MM.1S (cell line): ENCODE measurements around the gene ENG.

Experiments
- DNase-seq: peaks from one replicate; pipeline ENCODE4 v3.0.0-alpha.2; 2015
- H2AFZ ChIP-seq: fragments of 300-600 bp; sonication (generic); 2 replicates; pipeline ENCODE4 v1.6.0; 2016; ENCODE audit warnings: antibody characterized with exemption, low read length
- H3F3A ChIP-seq: fragments of 300-600 bp; sonication (generic); 2 replicates; pipeline ENCODE4 v1.6.1; 2016; ENCODE audit warnings: mild to moderate bottlenecking, antibody characterized with exemption, low read length, moderate library complexity, mixed read lengths; ENCODE audit not compliant: insufficient read depth
- H3K27ac ChIP-seq: fragments of 300-600 bp; sonication (generic); 2 replicates; pipeline ENCODE4 v1.5.1; 2016; ENCODE audit warnings: mild to moderate bottlenecking, low read length
- H3K27me3 ChIP-seq: fragments of 300-600 bp; sonication (generic); replicated peaks from 2 replicates; pipeline ENCODE4 v1.6.0; 2016; ENCODE audit warnings: low read length; ENCODE audit not compliant: insufficient read depth
- H3K36me3 ChIP-seq: fragments of 300-600 bp; sonication (generic); replicated peaks from 2 replicates; pipeline ENCODE4 v1.6.1; 2016; ENCODE audit warnings: mild to moderate bottlenecking, low read length, mixed read lengths; ENCODE audit not compliant: insufficient read depth
- H3K4me1 ChIP-seq: fragments of 300-600 bp; sonication (generic); 2 replicates; pipeline ENCODE4 v1.6.1; 2016; ENCODE audit warnings: low read length, mixed read lengths
- H3K4me2 ChIP-seq: fragments of 300-600 bp; sonication (generic); 2 replicates; pipeline ENCODE4 v1.6.0; 2016; ENCODE audit warnings: low read depth, low read length
- H3K4me3 ChIP-seq: fragments of 300-600 bp; sonication (generic); 2 replicates; pipeline ENCODE4 v1.5.1; 2016; ENCODE audit warnings: low read length, mixed read lengths
- H3K79me2 ChIP-seq: fragments of 300-600 bp; sonication (generic); 2 replicates; pipeline ENCODE4 v1.6.1; 2016; ENCODE audit warnings: mixed run types, low read length, mixed read lengths
- H3K9ac ChIP-seq: fragments of 300-600 bp; sonication (generic); 2 replicates; pipeline ENCODE4 v1.6.1; 2016; ENCODE audit warnings: low read length, mixed read lengths
- H3K9me2 ChIP-seq: fragments of 300-600 bp; sonication (generic); replicated peaks from 2 replicates; pipeline ENCODE4 v1.6.1; 2016; ENCODE audit warnings: mild to moderate bottlenecking, low read length, mixed read lengths; ENCODE audit not compliant: insufficient read depth
- H3K9me3 ChIP-seq: fragments of 300-600 bp; sonication (generic); replicated peaks from 2 replicates; pipeline ENCODE4 v1.6.1; 2016; ENCODE audit warnings: mild to moderate bottlenecking, low read length, mixed read lengths; ENCODE audit not compliant: insufficient read depth
- H4K20me1 ChIP-seq: fragments of 300-600 bp; sonication (generic); 2 replicates; pipeline ENCODE4 v1.6.1; 2016; ENCODE audit warnings: mild to moderate bottlenecking, low read length, moderate library complexity, mixed read lengths; ENCODE audit not compliant: insufficient read depth
- EZH2 ChIP-seq: fragments of 300-600 bp; sonication (generic); optimal IDR thresholded peaks from 2 replicates; pipeline ENCODE3; 2017; ENCODE audit warnings: low read depth, mild to moderate bottlenecking, antibody characterized with exemption, low read length, mixed read lengths
- EZH2phosphoT487 ChIP-seq: fragments of 300-600 bp; sonication (generic); IDR thresholded peaks from 2 replicates; pipeline ENCODE4 v1.6.1; 2018; ENCODE audit warnings: antibody characterized with exemption, low read length
- TF ChIP-seq, protein P1 (sequence below): fragments of 300-600 bp; sonication (generic); IDR thresholded peaks from 2 replicates; pipeline ENCODE4 v1.5.1; 2016; ENCODE audit warnings: antibody characterized with exemption, low read length, mixed read lengths

Gene ENG

DNA sequence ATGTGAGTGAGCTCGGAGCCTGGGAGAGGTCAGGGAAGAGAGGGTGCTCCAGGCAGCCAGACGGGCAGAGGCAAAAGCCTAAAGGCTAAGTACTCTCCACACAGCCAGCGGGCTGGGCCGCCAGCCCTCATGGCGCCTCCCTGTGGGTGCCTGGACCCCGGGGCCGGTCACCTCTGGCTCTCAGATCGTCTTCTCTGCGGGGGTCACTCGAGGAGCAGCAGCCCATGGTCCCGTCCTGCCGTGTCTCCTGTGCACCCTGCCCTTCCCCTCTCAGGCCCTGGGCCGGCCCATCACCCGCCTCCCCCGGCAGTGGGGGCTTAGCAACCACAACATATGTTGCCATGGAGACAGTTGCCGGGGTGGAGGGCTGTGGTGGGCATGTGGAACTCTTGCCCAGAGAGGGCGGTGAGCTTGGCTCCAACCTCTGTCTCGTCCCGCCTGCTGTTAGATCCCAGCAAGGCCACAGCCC lies 18.8 kb upstream of the ENG start:
- Histone ChIP-seq H4K20me1 (no peaks in the 10 kb centered on the region), H3K27me3 (no peaks in the 10 kb centered on the region), H3K79me2 (no peaks in the 10 kb centered on the region), H3K4me1 (no peaks in the 10 kb centered on the region), H3F3A (no peaks in the 10 kb centered on the region), H3K9me3 (no peaks in the 10 kb centered on the region), H3K9ac (no peak overlapping the region), H3K9me2 (no peaks in the 10 kb centered on the region), H2AFZ (no peak overlapping the region), H3K36me3 (no peaks in the 10 kb centered on the region), H3K4me3 (no peak overlapping the region), H3K27ac (no peak overlapping the region), H3K4me2 (no peak overlapping the region)
- no peak for DNase-seq
- TF ChIP-seq EZH2phosphoT487, result no peak
- TF ChIP-seq EZH2, result no peak
- TF ChIP-seq, protein P1, sequence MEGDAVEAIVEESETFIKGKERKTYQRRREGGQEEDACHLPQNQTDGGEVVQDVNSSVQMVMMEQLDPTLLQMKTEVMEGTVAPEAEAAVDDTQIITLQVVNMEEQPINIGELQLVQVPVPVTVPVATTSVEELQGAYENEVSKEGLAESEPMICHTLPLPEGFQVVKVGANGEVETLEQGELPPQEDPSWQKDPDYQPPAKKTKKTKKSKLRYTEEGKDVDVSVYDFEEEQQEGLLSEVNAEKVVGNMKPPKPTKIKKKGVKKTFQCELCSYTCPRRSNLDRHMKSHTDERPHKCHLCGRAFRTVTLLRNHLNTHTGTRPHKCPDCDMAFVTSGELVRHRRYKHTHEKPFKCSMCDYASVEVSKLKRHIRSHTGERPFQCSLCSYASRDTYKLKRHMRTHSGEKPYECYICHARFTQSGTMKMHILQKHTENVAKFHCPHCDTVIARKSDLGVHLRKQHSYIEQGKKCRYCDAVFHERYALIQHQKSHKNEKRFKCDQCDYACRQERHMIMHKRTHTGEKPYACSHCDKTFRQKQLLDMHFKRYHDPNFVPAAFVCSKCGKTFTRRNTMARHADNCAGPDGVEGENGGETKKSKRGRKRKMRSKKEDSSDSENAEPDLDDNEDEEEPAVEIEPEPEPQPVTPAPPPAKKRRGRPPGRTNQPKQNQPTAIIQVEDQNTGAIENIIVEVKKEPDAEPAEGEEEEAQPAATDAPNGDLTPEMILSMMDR, result no peak

DNA sequence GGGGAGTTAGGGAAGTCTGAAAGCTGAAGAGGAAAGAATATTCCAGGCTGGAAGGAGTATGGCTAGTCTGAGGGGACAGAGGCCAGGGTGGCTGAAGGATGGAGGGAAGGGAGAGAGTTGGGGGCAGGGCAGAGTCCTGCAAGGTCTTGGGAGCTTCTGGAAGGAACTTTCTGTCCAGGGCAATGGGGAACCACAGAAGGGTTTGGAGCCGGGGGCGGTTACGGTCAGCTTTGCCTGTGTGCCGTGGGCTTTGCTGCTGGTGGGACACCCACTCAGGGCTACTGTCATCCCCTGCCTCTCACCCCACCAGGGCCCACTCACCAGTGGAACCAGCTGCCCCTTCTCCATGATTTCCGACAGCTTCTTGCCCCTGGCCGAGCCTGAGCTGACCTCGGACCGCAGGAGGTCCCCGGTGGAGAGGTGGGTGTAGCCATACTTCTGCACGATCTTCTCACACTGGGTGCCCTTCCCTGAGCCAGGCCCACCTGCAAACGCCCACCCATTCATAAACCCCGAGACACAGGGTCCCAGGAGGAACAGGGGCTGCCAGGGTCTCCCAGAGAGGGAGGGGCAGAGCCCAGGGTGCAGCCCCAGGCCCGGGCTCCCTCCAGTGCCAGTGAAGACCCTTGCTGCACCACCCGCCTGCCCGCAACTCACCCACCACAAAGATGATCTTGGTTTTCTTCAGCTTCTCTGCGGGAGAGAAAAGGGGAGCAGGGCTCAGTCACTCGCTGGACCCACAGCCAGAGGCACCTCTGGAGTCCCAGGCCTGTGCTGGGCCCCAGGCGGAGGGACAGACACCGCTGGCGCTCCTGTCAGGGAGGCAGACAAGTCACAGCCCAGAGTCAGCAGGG lies 18.1 kb upstream of the ENG start:
- no peak overlapping the region for H3K27ac ChIP-seq
- H4K20me1 ChIP-seq, result no peaks in the 10 kb centered on the region
- H3K27me3 ChIP-seq, result no peaks in the 10 kb centered on the region
- H3K79me2 ChIP-seq, result no peaks in the 10 kb centered on the region
- H3K9me2 ChIP-seq, result no peaks in the 10 kb centered on the region
- H3K4me1 ChIP-seq, result no peaks in the 10 kb centered on the region
- TF ChIP-seq EZH2, result no peak
- TF ChIP-seq EZH2phosphoT487, result no peak
- TF ChIP-seq, protein P1, result no peak
- H3K9ac ChIP-seq, result no peak overlapping the region
- no peak overlapping the region for H3K4me3 ChIP-seq
- no peak overlapping the region for H3K4me2 ChIP-seq
- no peak for DNase-seq
- no peaks in the 10 kb centered on the region for H3K36me3 ChIP-seq
- no peak overlapping the region for H2AFZ ChIP-seq
- no peaks in the 10 kb centered on the region for H3K9me3 ChIP-seq
- H3F3A ChIP-seq, result no peaks in the 10 kb centered on the region

DNA sequence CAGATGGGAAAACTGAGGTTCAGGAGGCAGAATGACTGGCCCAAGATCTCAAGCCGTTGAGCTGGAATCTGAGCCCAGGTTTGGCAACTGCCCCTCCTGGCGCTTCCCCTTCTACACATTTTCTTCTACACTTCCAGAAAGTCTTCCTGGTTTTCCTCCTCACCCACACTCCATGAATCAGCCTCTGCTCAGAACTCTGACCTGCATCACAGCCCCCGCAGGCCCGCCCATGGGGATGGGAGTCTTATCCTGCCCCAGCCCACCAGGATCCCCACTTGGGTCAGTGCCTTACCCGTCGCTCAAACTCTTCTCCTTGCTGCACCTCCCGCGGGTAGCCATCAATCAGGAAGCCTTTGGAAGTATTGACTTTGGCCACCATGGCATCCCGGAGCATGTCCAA lies 17.1 kb upstream of the ENG start:
- no peaks in the 10 kb centered on the region for H4K20me1 ChIP-seq
- no peak overlapping the region for H2AFZ ChIP-seq
- no peaks in the 10 kb centered on the region for H3K9me2 ChIP-seq
- TF ChIP-seq, protein P1, result no peak
- TF ChIP-seq EZH2phosphoT487 (no peak), EZH2 (no peak)
- no peak overlapping the region for H3K4me2 ChIP-seq
- H3K4me3 ChIP-seq, result no peak overlapping the region
- no peaks in the 10 kb centered on the region for H3K27me3 ChIP-seq
- no peaks in the 10 kb centered on the region for H3F3A ChIP-seq
- no peaks in the 10 kb centered on the region for H3K4me1 ChIP-seq
- no peaks in the 10 kb centered on the region for H3K79me2 ChIP-seq
- no peak overlapping the region for H3K9ac ChIP-seq
- no peak overlapping the region for H3K27ac ChIP-seq
- H3K9me3 ChIP-seq, result no peaks in the 10 kb centered on the region
- no peaks in the 10 kb centered on the region for H3K36me3 ChIP-seq
- no peak for DNase-seq
